Measurements from ENCODE around the gene PHACTR2.

PHACTR2 gene

DNA sequence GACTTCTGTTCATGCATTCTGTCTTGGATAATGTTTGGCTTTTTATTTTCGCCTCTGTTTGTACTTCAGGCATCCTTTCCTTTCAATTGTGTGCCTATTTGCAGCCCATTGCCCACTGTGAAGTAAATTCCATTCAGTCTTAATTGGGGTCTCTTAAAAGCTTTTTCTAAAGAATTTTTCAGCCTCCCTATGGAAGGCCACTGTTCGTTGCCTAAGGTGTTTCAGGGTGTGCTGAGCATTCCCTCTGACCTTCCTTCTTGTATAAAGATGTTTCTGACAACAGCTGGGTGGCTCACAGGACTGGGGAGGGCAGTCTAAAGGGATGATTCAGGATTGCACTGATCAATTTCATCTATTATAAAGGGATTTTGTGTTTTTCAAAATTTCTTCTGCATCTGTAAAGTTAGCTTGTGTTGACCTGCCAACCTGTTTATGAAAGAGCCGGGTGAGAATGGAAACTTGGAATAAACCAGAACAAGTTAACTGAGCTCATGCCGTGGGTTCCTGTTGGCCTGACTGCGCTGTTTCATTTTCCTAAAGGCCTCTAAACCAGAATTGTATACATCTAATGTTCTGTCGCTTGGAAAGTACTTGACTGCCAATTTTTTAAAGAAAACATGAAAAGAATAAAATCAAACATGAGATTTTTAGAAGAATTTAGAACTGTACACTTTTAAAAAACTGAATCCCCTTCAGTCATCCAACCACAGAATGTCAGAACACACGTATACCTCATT lies 14.3 kb downstream of the PHACTR2 start:
- H2BK120ac ChIP-seq (ENCODE audit: low read depth, low read length) = no peak overlapping the region
- H3K4me1 ChIP-seq (ENCODE audit: control insufficient read depth, low read depth, low read length) = peaks cover 2% of the 10 kb centered on the region
- peaks cover 24% of the 10 kb centered on the region for H3K79me1 ChIP-seq (ENCODE audit: low read length)
- H3K4me3 ChIP-seq (ENCODE audit: low read length) = no peak overlapping the region
- H4K8ac ChIP-seq (ENCODE audit: low read depth, low read length) = no peak overlapping the region
- peaks cover 53% of the 10 kb centered on the region for H3K79me2 ChIP-seq (ENCODE audit: control insufficient read depth, insufficient read depth, low read length)
- WGBS (ENCODE audit: extremely low coverage, insufficient coverage, low lambda C conversion rate) = no CpG with 5 or more reads among the region's 7 CpGs
- DNase-seq = no peak
- H3K23ac ChIP-seq (ENCODE audit: low read length) = no peak overlapping the region
- no peak overlapping the region for H3K9ac ChIP-seq (ENCODE audit: low read length)
- peak overlapping the region; percentile 28 for H3K18ac ChIP-seq (ENCODE audit: low read length)
- no peak overlapping the region for H3K56ac ChIP-seq (ENCODE audit: low read length)
- no peak overlapping the region for H2BK15ac ChIP-seq (replicated peaks; ENCODE audit: low read depth)
- no peak overlapping the region for H4K5ac ChIP-seq (ENCODE audit: low read length)
- no peak overlapping the region for H3K4ac ChIP-seq (ENCODE audit: low read depth, low read length)
- no peak overlapping the region for H2AK5ac ChIP-seq (ENCODE audit: low read length)
- H3K4me2 ChIP-seq (ENCODE audit: low read length) = no peak overlapping the region
- H3K36me3 ChIP-seq (ENCODE audit: control insufficient read depth, insufficient read depth, low read length) = no peaks in the 10 kb centered on the region
- no peaks in the 10 kb centered on the region for H3K27me3 ChIP-seq (ENCODE audit: insufficient read depth, low read length, poor library complexity)
- H3K27ac ChIP-seq (ENCODE audit: low read depth, low read length) = no peak overlapping the region
- no peak overlapping the region for H2BK5ac ChIP-seq (ENCODE audit: low read length)

DNA sequence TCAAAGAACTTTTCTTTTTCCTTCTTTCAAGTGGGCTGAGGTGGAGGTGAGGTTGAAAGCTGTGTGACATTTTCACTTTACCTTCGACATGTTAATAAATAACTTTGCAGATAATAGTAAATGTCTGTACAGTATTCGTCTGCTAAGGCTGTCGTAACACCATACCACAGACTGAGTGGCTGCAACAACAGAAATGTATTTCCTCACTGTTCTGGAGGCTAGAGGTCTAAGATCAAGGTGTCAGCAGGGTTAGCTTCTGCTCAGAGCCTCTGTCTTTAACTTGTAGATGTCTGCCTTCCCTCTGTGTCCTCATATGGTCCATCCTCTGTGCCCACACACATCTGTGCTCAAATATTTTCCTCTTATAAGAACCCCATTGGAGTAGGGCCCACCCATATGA lies 14.9 kb downstream of the PHACTR2 start:
- no peak overlapping the region for H3K23ac ChIP-seq (ENCODE audit: low read length)
- no CpG with 5 or more reads among the region's 3 CpGs for WGBS (ENCODE audit: extremely low coverage, insufficient coverage, low lambda C conversion rate)
- no peak overlapping the region for H3K4me3 ChIP-seq (ENCODE audit: low read length)
- H3K79me2 ChIP-seq (ENCODE audit: control insufficient read depth, insufficient read depth, low read length) = peaks cover 50% of the 10 kb centered on the region
- no peak overlapping the region for H3K4me2 ChIP-seq (ENCODE audit: low read length)
- H3K79me1 ChIP-seq (ENCODE audit: low read length) = peaks cover 24% of the 10 kb centered on the region
- H3K27ac ChIP-seq (ENCODE audit: low read depth, low read length) = no peak overlapping the region
- no peak for DNase-seq
- no peak overlapping the region for H2BK15ac ChIP-seq (replicated peaks; ENCODE audit: low read depth)
- H3K4me1 ChIP-seq (ENCODE audit: control insufficient read depth, low read depth, low read length) = peaks cover 2% of the 10 kb centered on the region
- H4K5ac ChIP-seq (ENCODE audit: low read length) = no peak overlapping the region
- no peak overlapping the region for H4K8ac ChIP-seq (ENCODE audit: low read depth, low read length)
- H3K27me3 ChIP-seq (ENCODE audit: insufficient read depth, low read length, poor library complexity) = no peaks in the 10 kb centered on the region
- no peak overlapping the region for H2BK120ac ChIP-seq (ENCODE audit: low read depth, low read length)
- no peak overlapping the region for H2BK5ac ChIP-seq (ENCODE audit: low read length)
- H3K9ac ChIP-seq (ENCODE audit: low read length) = no peak overlapping the region
- H2AK5ac ChIP-seq (ENCODE audit: low read length) = no peak overlapping the region
- H3K36me3 ChIP-seq (ENCODE audit: control insufficient read depth, insufficient read depth, low read length) = no peaks in the 10 kb centered on the region
- H3K18ac ChIP-seq (ENCODE audit: low read length) = no peak overlapping the region
- H3K56ac ChIP-seq (ENCODE audit: low read length) = no peak overlapping the region
- no peak overlapping the region for H3K4ac ChIP-seq (ENCODE audit: low read depth, low read length)

DNA sequence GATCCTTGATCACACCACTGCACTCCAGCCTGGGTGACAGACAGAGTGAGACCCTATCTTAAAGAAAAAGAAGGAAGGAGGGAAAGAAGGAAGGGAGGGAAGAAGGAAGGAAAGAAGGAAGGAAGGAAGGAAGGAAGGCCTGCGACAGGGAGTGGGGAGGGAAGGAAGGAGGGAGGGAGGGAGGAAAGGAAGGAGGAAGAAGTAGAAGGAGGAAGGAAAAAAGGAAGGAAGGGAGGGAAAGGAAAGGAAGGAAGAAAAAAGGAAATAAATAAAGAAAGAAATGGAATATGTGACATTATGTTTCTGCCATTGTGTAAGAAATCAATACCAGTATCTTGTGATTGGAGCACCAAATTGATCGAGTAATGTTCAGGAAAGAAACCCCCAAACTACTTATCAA lies 16.2 kb downstream of the PHACTR2 start:
- Histone ChIP-seq H3K56ac (ENCODE audit: low read length) (no peak overlapping the region), H4K8ac (ENCODE audit: low read depth, low read length) (no peak overlapping the region), H3K23ac (ENCODE audit: low read length) (no peak overlapping the region), H3K4me1 (ENCODE audit: control insufficient read depth, low read depth, low read length) (peaks cover 2% of the 10 kb centered on the region), H2BK5ac (ENCODE audit: low read length) (no peak overlapping the region), H3K79me2 (ENCODE audit: control insufficient read depth, insufficient read depth, low read length) (peaks cover 43% of the 10 kb centered on the region), H3K4ac (ENCODE audit: low read depth, low read length) (no peak overlapping the region), H3K9ac (ENCODE audit: low read length) (no peak overlapping the region), H3K27me3 (ENCODE audit: insufficient read depth, low read length, poor library complexity) (no peaks in the 10 kb centered on the region), H2BK15ac (replicated peaks; ENCODE audit: low read depth) (no peak overlapping the region), H2AK5ac (ENCODE audit: low read length) (no peak overlapping the region), H3K4me3 (ENCODE audit: low read length) (no peak overlapping the region), H3K79me1 (ENCODE audit: low read length) (peaks cover 17% of the 10 kb centered on the region), H3K18ac (ENCODE audit: low read length) (no peak overlapping the region), H2BK120ac (ENCODE audit: low read depth, low read length) (no peak overlapping the region), H3K36me3 (ENCODE audit: control insufficient read depth, insufficient read depth, low read length) (no peaks in the 10 kb centered on the region), H4K5ac (ENCODE audit: low read length) (no peak overlapping the region), H3K4me2 (ENCODE audit: low read length) (no peak overlapping the region), H3K27ac (ENCODE audit: low read depth, low read length) (no peak overlapping the region)
- no CpG with 5 or more reads among the region's 2 CpGs for WGBS (ENCODE audit: extremely low coverage, insufficient coverage, low lambda C conversion rate)
- DNase-seq = no peak

DNA sequence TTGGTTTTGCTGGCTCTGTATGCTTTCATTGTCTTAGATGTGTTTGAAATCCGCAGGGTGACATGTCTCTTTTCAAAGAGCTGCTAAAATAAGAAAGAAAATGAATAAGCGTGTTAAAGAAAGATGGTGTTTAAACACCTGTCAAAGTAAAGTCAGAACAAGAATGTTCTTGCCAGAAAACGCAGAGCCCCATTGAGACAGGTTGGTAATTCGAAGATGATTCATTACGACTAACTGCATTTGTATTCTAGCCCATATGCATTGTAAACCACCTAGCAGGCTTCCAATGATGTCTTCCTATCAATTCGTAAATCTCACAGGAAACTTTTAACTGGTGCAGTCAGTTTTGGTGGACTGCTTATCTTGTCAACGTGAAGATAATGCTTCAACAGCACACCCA lies 16.8 kb downstream of the PHACTR2 start:
- Histone ChIP-seq H3K9ac (ENCODE audit: low read length) (no peak overlapping the region), H3K27ac (ENCODE audit: low read depth, low read length) (no peak overlapping the region), H4K5ac (ENCODE audit: low read length) (no peak overlapping the region), H3K27me3 (ENCODE audit: insufficient read depth, low read length, poor library complexity) (no peaks in the 10 kb centered on the region), H4K8ac (ENCODE audit: low read depth, low read length) (no peak overlapping the region), H3K56ac (ENCODE audit: low read length) (no peak overlapping the region), H3K4me1 (ENCODE audit: control insufficient read depth, low read depth, low read length) (peaks cover 2% of the 10 kb centered on the region), H3K79me2 (ENCODE audit: control insufficient read depth, insufficient read depth, low read length) (peaks cover 41% of the 10 kb centered on the region), H3K23ac (ENCODE audit: low read length) (no peak overlapping the region), H3K4me2 (ENCODE audit: low read length) (no peak overlapping the region), H3K4me3 (ENCODE audit: low read length) (no peak overlapping the region), H3K4ac (ENCODE audit: low read depth, low read length) (no peak overlapping the region), H2AK5ac (ENCODE audit: low read length) (no peak overlapping the region), H2BK120ac (ENCODE audit: low read depth, low read length) (no peak overlapping the region), H3K18ac (ENCODE audit: low read length) (no peak overlapping the region), H3K36me3 (ENCODE audit: control insufficient read depth, insufficient read depth, low read length) (no peaks in the 10 kb centered on the region), H2BK5ac (ENCODE audit: low read length) (no peak overlapping the region), H3K79me1 (ENCODE audit: low read length) (peaks cover 17% of the 10 kb centered on the region), H2BK15ac (replicated peaks; ENCODE audit: low read depth) (no peak overlapping the region)
- WGBS (ENCODE audit: extremely low coverage, insufficient coverage, low lambda C conversion rate) = no CpG with 5 or more reads among the region's 7 CpGs
- peak; percentile 37 for DNase-seq

DNA sequence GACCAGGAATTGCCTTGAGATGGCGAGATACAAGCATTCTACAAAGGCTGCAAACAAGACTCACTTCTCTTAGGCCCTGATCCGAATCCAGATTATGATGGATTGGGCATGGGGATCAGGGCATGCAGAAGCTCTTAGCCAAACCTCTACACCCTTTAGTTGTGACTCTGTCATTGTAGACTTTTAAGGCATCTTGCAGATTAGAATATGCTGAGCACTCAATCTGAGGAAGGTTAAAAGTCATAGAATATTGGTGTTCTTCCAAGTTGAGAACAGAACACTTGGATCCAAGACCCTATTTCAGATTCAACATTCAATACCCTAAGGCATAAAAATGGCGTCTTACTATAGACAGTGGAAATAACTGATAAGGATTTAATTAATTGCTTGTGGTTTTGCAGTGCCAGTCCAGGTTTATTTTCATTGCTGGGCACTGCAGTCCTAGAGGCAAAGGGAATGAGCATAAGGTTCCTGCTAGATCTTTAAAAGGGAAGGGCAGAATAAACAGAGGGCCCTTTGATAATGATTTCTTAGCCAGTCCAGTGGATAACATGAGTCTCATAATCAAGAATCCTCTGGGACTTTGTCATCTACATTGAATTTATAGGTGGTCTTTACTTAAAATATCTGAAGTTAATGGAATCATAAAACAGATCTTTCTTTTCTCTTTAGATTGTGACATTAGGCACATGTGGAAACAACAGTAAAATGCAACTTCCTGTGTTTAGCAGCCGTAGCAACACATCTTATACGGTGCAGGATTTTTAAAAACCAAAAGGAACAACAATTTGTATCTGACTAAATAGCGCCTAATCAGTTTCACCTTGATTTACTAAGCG lies 17.6 kb downstream of the PHACTR2 start:
- no peak overlapping the region for H2AK5ac ChIP-seq (ENCODE audit: low read length)
- no peak overlapping the region for H3K56ac ChIP-seq (ENCODE audit: low read length)
- H3K18ac ChIP-seq (ENCODE audit: low read length) = peak overlapping the region; percentile 56
- H3K9ac ChIP-seq (ENCODE audit: low read length) = no peak overlapping the region
- WGBS (ENCODE audit: extremely low coverage, insufficient coverage, low lambda C conversion rate) = no CpG with 5 or more reads among the region's 7 CpGs
- H2BK5ac ChIP-seq (ENCODE audit: low read length) = no peak overlapping the region
- DNase-seq = no peak
- peak overlapping the region; percentile 16 for H3K4ac ChIP-seq (ENCODE audit: low read depth, low read length)
- H3K79me1 ChIP-seq (ENCODE audit: low read length) = peaks cover 16% of the 10 kb centered on the region
- H3K4me3 ChIP-seq (ENCODE audit: low read length) = no peak overlapping the region
- H2BK120ac ChIP-seq (ENCODE audit: low read depth, low read length) = no peak overlapping the region
- no peaks in the 10 kb centered on the region for H3K36me3 ChIP-seq (ENCODE audit: control insufficient read depth, insufficient read depth, low read length)
- H3K4me1 ChIP-seq (ENCODE audit: control insufficient read depth, low read depth, low read length) = peaks cover 2% of the 10 kb centered on the region
- H3K79me2 ChIP-seq (ENCODE audit: control insufficient read depth, insufficient read depth, low read length) = peaks cover 37% of the 10 kb centered on the region
- no peak overlapping the region for H3K23ac ChIP-seq (ENCODE audit: low read length)
- no peak overlapping the region for H2BK15ac ChIP-seq (replicated peaks; ENCODE audit: low read depth)
- H3K27me3 ChIP-seq (ENCODE audit: insufficient read depth, low read length, poor library complexity) = no peaks in the 10 kb centered on the region
- H3K4me2 ChIP-seq (ENCODE audit: low read length) = no peak overlapping the region
- H3K27ac ChIP-seq (ENCODE audit: low read depth, low read length) = no peak overlapping the region
- H4K8ac ChIP-seq (ENCODE audit: low read depth, low read length) = no peak overlapping the region
- no peak overlapping the region for H4K5ac ChIP-seq (ENCODE audit: low read length)

Data from mesendoderm (in vitro differentiated cells).